Activated naive CD4-positive, alpha-beta T cell treated with anti-CD3 and anti-CD28 coated beads for 36 hours (primary cell): ENCODE data around the gene TNFRSF19. TPM values are rescaled to one million over a fixed set of nuclear protein-coding genes. Genes with fewer than 3 reads are reported as not detected.
"Not testable (repeated sequence)": the region's sequence is repeated elsewhere in the genome, so short reads cannot be mapped to it uniquely, and the experiment has no call there.

Source experiments
- CTCF ChIA-PET: fragments of 350-600 bp; sonication (Branson Sonifier 250); formaldehyde crosslinking; loops from one replicate; lab custom pipeline; 2021; ENCODE audit warnings: antibody characterized with exemption; lab: Charles Lee
- DNase-seq: peaks from one replicate; pipeline ENCODE4 v3.0.0-alpha.2; 2020
- H3K27ac Mint-ChIP-seq: one replicate; pipeline ENCODE4 v1.8.0; 2021; ENCODE audit warnings: mild to moderate bottlenecking, mixed read lengths
- H3K27me3 Mint-ChIP-seq: one replicate; pipeline ENCODE4 v1.8.0; 2021; ENCODE audit warnings: low read depth, mixed read lengths
- H3K36me3 Mint-ChIP-seq: one replicate; pipeline ENCODE4 v1.8.0; 2021; ENCODE audit warnings: low read depth, mixed read lengths
- H3K4me1 Mint-ChIP-seq: one replicate; pipeline ENCODE4 v1.8.0; 2021; ENCODE audit warnings: low read depth, mixed read lengths
- H3K4me3 Mint-ChIP-seq: one replicate; pipeline ENCODE4 v1.8.0; 2021; ENCODE audit warnings: mild to moderate bottlenecking, moderate library complexity, mixed read lengths
- H3K9me3 Mint-ChIP-seq: one replicate; pipeline ENCODE4 v1.8.0; 2021; ENCODE audit warnings: mixed read lengths
- intact Hi-C: fragments of 100-400 bp; cut with micrococcal nuclease; formaldehyde crosslinking; loops from one replicate; pipeline ENCODE4 v1.15.1; 2023
- total RNA-seq, 2 experiments: library from RNA; stranded (reverse); gene quantifications; one replicate each; pipeline ENCODE4 v1.2.3, GENCODE V29; 2021

The TNFRSF19 gene
- total RNA-seq, 2 experiments from 2014 or later = not detected

DNA sequence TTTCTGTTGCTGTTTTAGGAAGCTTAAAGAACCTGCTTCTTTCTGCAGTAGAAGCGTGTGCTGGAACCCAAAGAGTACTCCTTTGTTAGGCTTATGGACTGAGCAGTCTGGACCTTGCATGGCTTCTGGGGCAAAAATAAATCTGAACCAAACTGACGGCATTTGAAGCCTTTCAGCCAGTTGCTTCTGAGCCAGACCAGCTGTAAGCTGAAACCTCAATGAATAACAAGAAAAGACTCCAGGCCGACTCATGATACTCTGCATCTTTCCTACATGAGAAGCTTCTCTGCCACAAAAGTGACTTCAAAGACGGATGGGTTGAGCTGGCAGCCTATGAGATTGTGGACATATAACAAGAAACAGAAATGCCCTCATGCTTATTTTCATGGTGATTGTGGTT, 103.1 kb downstream of the TNFRSF19 start:
- intact Hi-C loops = no loop called here
- H3K4me1 Mint-ChIP-seq = no peaks in the 10 kb centered on the region
- H3K27me3 Mint-ChIP-seq = peaks cover 7% of the 10 kb centered on the region
- no peaks in the 10 kb centered on the region for H3K9me3 Mint-ChIP-seq
- CTCF ChIA-PET = no interaction called here
- no peaks in the 10 kb centered on the region for H3K36me3 Mint-ChIP-seq
- no peak overlapping the region for H3K4me3 Mint-ChIP-seq
- DNase-seq = no peak
- H3K27ac Mint-ChIP-seq = no peak overlapping the region

DNA sequence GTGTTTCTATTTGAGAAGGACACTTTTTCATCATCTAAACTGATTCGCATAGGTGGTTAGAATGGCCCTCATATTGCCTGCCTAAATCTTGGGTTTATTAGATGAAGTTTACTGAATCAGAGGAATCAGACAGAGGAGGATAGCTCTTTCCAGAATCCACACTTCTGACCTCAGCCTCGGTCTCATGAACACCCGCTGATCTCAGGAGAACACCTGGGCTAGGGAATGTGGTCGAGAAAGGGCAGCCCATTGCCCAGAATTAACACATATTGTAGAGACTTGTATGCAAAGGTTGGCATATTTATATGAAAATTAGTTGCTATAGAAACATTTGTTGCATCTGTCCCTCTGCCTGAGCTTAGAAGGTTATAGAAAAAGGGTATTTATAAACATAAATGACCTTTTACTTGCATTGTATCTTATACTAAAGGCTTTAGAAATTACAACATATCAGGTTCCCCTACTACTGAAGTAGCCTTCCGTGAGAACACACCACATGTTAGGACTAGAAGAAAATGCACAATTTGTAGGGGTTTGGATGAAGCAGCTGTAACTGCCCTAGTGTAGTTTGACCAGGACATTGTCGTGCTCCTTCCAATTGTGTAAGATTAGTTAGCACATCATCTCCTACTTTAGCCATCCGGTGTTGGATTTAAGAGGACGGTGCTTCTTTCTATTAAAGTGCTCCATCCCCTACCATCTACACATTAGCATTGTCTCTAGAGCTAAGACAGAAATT, 103.8 kb downstream of the TNFRSF19 start:
- Mint-ChIP-seq H3K4me1 (peaks cover 4% of the 10 kb centered on the region), H3K36me3 (no peaks in the 10 kb centered on the region), H3K27me3 (peaks cover 7% of the 10 kb centered on the region), H3K9me3 (no peaks in the 10 kb centered on the region), H3K4me3 (no peak overlapping the region), H3K27ac (no peak overlapping the region)
- intact Hi-C loops = no loop called here
- CTCF ChIA-PET = no interaction called here
- no peak for DNase-seq

DNA sequence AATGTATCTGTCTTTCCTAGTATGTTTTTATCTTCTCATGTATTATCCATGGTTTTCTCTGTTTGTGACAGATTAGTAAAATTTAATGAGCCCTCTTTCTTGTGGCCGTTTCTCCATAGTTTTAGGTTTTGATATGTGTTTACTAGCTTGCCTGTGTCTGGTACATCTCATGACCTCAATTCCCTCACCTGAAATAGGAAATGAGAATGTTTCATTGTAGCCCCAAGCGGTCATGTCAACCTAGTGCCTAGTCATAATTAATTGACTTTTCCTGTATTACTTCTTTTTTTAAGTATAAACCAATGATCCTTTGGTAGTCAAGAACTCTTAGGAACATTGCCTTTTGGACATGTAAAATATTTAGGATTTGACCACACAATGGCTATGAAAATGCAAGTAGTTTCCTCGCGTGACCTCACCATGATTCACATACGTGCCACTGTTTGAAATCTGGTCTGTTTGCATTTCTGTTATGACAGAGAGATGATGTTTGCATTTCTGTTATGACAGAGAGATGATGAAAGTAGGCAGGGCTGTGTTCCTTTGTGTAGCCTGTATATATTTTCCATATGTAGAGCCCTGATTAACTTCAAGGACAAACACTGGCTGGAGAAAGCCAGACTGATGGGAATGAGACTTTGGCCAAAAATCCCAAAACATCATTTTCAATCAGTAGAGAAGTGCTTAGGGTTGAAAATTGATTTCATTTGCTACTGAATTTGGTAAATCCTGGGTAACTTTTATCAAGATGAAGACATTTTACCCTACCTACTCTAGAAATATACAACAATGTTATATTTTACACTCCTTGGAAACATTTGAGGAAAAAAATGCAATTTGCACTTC, 104.8 kb downstream of the TNFRSF19 start:
- H3K4me3 Mint-ChIP-seq = no peak overlapping the region
- no peak overlapping the region for H3K27ac Mint-ChIP-seq
- peaks cover 7% of the 10 kb centered on the region for H3K27me3 Mint-ChIP-seq
- H3K9me3 Mint-ChIP-seq = no peaks in the 10 kb centered on the region
- intact Hi-C loops = loop anchor here (5.0 kb wide), 1 partner anchor 117 kb away; no protein-coding TSS in a partner anchor
- CTCF ChIA-PET = interaction anchor here (0.6 kb wide), 1 partner anchor 37 kb away, joined by 4 read pairs; no protein-coding TSS in a partner anchor
- H3K4me1 Mint-ChIP-seq = peaks cover 9% of the 10 kb centered on the region
- peak; percentile 19 for DNase-seq
- H3K36me3 Mint-ChIP-seq = no peaks in the 10 kb centered on the region

DNA sequence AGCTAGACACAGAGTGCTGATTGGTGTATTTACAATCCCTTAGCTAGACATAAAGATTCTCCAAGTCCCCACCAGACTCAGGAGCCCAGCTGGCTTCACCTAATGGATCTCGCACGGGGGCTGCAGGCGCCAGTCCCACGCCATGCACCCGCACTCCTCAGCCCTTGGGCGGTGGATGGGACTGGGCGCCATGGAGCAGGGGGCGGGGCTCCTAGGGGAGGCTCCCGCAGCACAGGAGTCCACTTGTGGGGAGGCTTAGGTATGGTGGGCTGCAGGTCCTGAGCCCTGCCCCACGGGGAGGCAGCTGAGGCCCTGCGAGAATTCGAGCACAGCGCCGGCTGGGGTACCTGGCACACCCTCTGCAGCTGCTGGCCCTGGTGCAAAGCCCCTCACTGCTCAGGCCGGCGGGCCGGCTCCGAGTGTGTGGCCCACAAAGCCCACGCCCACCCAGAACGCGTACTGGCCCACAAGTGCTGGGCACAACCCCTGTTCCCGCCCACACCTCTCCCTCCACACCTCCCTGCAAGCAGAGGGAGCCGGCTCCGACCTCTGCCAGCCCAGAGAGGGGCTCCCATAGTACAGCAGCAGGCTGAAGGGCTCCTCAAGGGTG, 107.6 kb downstream of the TNFRSF19 start:
- H3K36me3 Mint-ChIP-seq, H3K27ac Mint-ChIP-seq, H3K4me3 Mint-ChIP-seq, DNase-seq, H3K4me1 Mint-ChIP-seq, H3K9me3 Mint-ChIP-seq, H3K27me3 Mint-ChIP-seq: not testable (repeated sequence)
- CTCF ChIA-PET = interaction anchor here (0.6 kb wide), 1 partner anchor 97 kb away, joined by 3 read pairs; no protein-coding TSS in a partner anchor
- intact Hi-C loops = loop anchor here (5.0 kb wide), 1 partner anchor 115 kb away; no protein-coding TSS in a partner anchor

DNA sequence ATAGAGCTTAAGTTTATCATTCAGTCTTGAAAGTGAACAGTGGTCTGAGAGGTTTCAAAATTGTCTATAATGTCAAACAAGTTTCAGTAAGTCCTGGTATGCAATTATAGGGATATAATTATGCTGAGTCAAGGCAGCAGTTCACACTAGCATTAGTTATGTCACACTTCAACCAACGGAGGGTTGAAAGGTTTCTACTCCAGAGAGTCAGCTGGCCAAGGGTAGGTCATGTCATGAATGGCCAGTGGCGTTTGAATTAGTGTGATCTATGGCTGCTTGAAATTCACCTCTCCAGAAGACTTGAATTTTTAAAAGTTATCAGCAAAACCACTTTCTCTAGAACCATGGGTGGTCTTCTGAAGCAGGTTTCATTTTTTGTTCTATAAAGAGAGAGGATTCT, 108.6 kb downstream of the TNFRSF19 start:
- intact Hi-C loops = loop anchor here (5.0 kb wide), 1 partner anchor 114 kb away; no protein-coding TSS in a partner anchor
- CTCF ChIA-PET = interaction anchor here (1.6 kb wide), 1 partner anchor 10 kb away, joined by 4 read pairs; no protein-coding TSS in a partner anchor
- Mint-ChIP-seq H3K27ac (no peak overlapping the region), H3K4me3 (no peak overlapping the region), H3K27me3 (peaks cover 7% of the 10 kb centered on the region), H3K4me1 (peaks cover 9% of the 10 kb centered on the region), H3K9me3 (peaks cover 2% of the 10 kb centered on the region), H3K36me3 (no peaks in the 10 kb centered on the region)
- no peak for DNase-seq

DNA sequence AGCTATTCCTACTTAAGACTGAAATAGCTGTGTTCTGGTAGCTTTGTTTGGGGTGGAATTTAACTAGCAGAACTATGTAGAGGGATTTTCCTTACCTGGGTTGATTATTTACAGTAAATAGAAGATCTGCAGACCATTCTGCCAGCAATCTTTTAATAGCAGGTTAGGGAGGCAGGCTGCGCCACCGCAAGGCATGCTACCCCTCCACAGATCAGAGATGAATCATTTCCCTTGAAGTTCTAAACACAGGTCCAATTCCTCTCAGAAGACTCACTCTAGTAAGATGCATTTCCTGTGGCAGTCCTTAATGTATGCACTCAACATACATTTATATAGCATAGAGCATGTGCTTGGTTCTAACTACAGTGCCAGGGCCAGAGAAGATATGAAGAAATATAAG, 109.0 kb downstream of the TNFRSF19 start:
- peak; percentile 42 for DNase-seq
- Mint-ChIP-seq H3K36me3 (no peaks in the 10 kb centered on the region), H3K9me3 (peaks cover 4% of the 10 kb centered on the region), H3K4me1 (peaks cover 9% of the 10 kb centered on the region), H3K27ac (no peak overlapping the region), H3K27me3 (peaks cover 7% of the 10 kb centered on the region), H3K4me3 (no peak overlapping the region)
- intact Hi-C loops = loop anchor here (5.0 kb wide), 1 partner anchor 113 kb away; no protein-coding TSS in a partner anchor
- CTCF ChIA-PET = interaction anchor here (1.6 kb wide), 1 partner anchor 9 kb away, joined by 4 read pairs; no protein-coding TSS in a partner anchor

DNA sequence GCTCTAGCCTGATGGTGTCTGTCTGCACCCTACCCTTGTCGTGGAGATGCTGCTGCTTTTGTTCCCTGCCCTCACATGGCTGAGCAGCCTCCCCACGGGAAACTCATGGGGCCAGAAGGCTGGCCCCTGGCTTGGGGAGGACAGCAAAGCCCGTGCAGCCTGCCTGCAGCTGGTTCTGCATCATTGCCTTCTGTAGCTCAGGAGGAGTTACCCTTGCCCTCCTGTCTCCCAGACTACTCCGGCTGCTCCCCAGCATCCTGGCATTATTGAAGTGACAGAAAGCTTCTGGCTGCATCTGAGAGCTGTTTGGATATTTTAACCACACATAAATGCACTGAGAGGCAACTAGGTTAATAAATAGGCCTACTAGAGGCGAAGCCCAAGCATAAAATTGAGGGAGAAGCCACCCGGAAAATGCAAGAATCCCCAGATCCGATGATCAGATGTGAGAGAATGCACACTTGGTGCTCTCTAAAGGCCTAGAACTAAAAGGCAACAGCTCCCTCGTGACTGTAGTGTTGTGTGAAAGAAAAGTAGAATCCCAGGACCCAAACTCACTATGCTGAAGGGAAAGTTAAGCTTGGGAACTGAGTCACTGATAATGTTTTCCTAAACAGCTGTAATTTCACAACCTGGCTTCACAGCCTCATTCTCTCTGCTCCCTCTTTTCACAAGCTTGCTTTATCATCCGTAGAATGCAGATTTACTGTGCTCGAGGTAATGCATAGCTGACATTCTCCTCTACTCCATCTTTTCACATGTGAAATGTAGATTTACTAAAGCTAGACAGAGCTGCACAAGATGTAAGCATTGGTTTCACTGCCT, 110.8 kb downstream of the TNFRSF19 start:
- CTCF ChIA-PET = no interaction called here
- Mint-ChIP-seq H3K27ac (no peak overlapping the region), H3K9me3 (peaks cover 14% of the 10 kb centered on the region), H3K36me3 (no peaks in the 10 kb centered on the region), H3K4me1 (peaks cover 9% of the 10 kb centered on the region), H3K4me3 (no peak overlapping the region), H3K27me3 (peaks cover 7% of the 10 kb centered on the region)
- DNase-seq = no peak
- intact Hi-C loops = no loop called here

DNA sequence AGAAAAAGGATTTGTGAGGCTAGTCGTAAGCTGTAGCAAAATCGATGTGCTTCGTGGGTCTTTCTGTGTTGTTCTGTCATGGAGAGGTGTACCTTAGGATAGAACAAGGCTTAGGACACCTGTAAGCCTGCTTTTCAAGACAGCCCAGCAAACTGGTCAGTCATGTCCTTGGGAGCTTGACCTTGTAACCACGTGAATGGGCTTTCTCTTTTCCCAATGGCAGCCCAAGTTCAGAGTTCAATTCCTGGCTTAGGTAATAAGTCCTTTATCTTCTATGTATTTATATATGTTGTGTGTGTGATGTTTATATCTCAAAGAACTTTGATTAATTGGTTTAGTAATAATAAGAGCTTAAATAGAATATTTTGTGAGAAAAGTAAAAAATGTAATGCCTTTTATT, 112.9 kb downstream of the TNFRSF19 start:
- Mint-ChIP-seq H3K36me3 (no peaks in the 10 kb centered on the region), H3K9me3 (peaks cover 14% of the 10 kb centered on the region), H3K27ac (no peak overlapping the region), H3K4me3 (no peak overlapping the region), H3K27me3 (peaks cover 3% of the 10 kb centered on the region), H3K4me1 (peaks cover 9% of the 10 kb centered on the region)
- no peak for DNase-seq
- intact Hi-C loops = no loop called here
- CTCF ChIA-PET = interaction anchor here (0.8 kb wide), 1 partner anchor 83 kb away, joined by 3 read pairs; no protein-coding TSS in a partner anchor

DNA sequence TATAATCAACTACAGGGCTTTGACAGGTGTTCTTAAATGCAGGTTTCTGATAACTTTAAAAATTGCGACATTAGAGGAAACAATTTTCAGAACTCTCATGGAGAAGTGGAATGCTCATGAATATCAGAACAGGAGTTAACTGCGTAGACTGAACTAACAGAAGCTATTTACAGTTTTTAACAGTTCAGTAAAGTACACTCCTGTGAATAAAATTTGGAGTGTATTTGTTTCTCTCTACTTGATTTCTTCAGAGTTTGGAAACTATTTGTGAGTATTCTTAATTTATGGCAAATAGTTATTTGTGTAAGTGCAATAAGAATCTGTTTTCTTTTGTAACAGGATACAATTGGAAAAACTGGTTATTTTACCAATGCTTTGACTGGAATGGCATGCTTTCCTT, 114.4 kb downstream of the TNFRSF19 start:
- no peaks in the 10 kb centered on the region for H3K36me3 Mint-ChIP-seq
- DNase-seq = no peak
- no peaks in the 10 kb centered on the region for H3K4me1 Mint-ChIP-seq
- H3K4me3 Mint-ChIP-seq = no peak overlapping the region
- peaks cover 3% of the 10 kb centered on the region for H3K27me3 Mint-ChIP-seq
- CTCF ChIA-PET = interaction anchor here (0.7 to 1.1 kb wide), 2 partner anchors 23 to 275 kb away, joined by 3 read pairs; no protein-coding TSS in a partner anchor
- intact Hi-C loops = no loop called here
- peaks cover 14% of the 10 kb centered on the region for H3K9me3 Mint-ChIP-seq
- H3K27ac Mint-ChIP-seq = no peak overlapping the region

DNA sequence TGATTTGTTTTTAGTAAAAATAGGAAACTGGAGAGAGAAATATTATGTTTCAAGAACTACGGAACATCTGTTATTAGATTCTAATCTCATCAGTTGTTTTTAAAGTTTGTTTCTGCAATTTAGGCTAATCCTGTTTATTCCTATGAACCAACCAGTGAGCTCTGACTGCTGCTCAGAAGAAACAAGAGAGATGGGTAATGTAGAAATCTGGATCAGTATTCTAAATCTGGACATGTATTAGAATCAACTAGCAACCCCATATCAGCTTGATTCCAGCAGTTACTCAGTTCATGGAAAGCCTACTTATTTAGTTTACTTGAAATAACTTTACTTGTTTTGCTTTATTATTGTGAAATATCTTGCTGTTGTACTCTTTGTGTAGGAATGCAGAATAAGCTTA, 115.2 kb downstream of the TNFRSF19 start:
- DNase-seq = no peak
- no peak overlapping the region for H3K27ac Mint-ChIP-seq
- intact Hi-C loops = no loop called here
- CTCF ChIA-PET = interaction anchor here (1.1 kb wide), 1 partner anchor 23 kb away, joined by 3 read pairs; no protein-coding TSS in a partner anchor
- H3K4me3 Mint-ChIP-seq = no peak overlapping the region
- H3K4me1 Mint-ChIP-seq = no peaks in the 10 kb centered on the region
- H3K9me3 Mint-ChIP-seq = peaks cover 14% of the 10 kb centered on the region
- H3K36me3 Mint-ChIP-seq = no peaks in the 10 kb centered on the region
- H3K27me3 Mint-ChIP-seq = peaks cover 1% of the 10 kb centered on the region

DNA sequence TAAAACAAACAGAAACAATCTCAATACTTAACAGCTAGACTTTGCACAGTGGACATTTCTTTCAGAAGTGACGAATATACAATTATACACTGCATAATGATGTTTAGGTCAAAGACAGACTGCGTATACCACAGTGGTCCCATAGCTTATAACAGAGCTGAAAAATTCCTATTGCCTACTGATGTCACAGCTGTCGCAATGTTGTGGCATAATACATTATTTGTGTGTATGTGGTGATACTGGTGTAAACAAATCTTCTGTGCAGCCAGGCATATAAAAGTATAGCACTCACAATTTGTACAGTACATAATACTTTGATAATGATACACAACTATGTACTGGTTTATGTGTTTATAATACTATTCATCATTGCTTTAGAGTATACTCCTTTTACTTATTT, 116.7 kb downstream of the TNFRSF19 start:
- no peaks in the 10 kb centered on the region for H3K27me3 Mint-ChIP-seq
- intact Hi-C loops = no loop called here
- H3K4me1 Mint-ChIP-seq = no peaks in the 10 kb centered on the region
- H3K4me3 Mint-ChIP-seq = no peak overlapping the region
- CTCF ChIA-PET = no interaction called here
- H3K27ac Mint-ChIP-seq = no peak overlapping the region
- H3K36me3 Mint-ChIP-seq = no peaks in the 10 kb centered on the region
- no peak for DNase-seq
- H3K9me3 Mint-ChIP-seq = peaks cover 14% of the 10 kb centered on the region
